ENCODE data around the gene VAV2. TPM values are rescaled to one million over a fixed set of nuclear protein-coding genes. Genes with fewer than 3 reads are reported as not detected.

Gene VAV2
- polyA plus RNA-seq, 2 of the 4 experiments (the other 2 are of a cell fraction) = 9.8 to 21.4 TPM

DNA sequence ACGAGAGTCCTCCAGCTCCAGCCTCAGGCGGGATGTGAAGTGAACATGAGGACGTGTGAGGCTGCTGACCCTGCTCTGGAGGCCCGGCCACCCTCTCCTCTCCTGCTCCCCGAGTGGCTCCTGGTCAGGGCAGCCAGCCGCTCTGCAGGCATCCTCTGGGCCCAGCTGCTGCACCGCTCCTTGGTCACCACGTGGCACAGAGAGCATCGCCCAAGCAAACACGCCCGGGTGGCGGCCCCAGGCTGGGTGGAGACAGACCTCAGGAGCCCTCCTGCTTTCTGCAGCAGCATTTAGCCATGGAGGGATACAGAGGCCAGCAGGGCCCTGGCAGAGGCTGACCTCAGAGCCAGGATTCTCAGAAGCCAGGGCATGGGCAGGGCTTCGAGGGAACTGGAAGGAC is 184.3 kb downstream of the VAV2 start (continued):
- TF ChIP-seq, protein P1, sequence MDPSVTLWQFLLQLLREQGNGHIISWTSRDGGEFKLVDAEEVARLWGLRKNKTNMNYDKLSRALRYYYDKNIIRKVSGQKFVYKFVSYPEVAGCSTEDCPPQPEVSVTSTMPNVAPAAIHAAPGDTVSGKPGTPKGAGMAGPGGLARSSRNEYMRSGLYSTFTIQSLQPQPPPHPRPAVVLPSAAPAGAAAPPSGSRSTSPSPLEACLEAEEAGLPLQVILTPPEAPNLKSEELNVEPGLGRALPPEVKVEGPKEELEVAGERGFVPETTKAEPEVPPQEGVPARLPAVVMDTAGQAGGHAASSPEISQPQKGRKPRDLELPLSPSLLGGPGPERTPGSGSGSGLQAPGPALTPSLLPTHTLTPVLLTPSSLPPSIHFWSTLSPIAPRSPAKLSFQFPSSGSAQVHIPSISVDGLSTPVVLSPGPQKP (IDR thresholded peaks at IDR 0.05; ENCODE audit: low read depth, low read length) = no peak
- no peak for TF ChIP-seq KDM1A (IDR thresholded peaks at IDR 0.05; ENCODE audit: low read depth)

DNA sequence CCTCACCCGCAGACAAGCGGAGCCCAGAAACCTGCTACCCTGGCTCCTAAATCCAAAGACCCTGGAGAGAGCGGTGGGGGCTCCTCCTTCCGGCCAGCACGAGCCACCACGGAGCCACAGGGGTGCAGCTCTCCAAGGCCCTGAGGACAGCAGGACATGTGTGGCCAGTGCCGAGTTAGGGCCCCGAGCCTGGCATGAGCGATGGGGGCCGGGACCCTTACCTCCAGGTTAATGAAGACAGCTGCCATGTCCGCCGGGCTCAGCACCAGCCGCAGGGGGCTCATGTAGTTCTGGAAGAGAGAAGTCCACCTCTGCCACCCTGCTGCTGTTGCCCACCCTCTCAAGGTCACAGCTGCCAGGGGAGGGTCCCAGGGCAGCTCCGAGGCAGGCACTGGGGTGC is 185.1 kb downstream of the VAV2 start:
- H3K27ac ChIP-seq = no peak overlapping the region
- no peak for DNase-seq (ENCODE audit: low read depth in 1 of 2, low spot score in 1 of 2)
- H3K4me2 ChIP-seq = no peak overlapping the region
- no peak overlapping the region for H3K4me3 ChIP-seq
- H3K9me3 ChIP-seq = no peaks in the 10 kb centered on the region
- 93% methylated on average over 3 of the region's 14 CpGs for WGBS (ENCODE audit: missing lambda C conversion rate)
- TF ChIP-seq RFX5 (IDR thresholded peaks at IDR 0.05) (no peak), KDM1A (IDR thresholded peaks at IDR 0.05; ENCODE audit: low read depth) (no peak)
- ChIA-PET CTCF (interaction anchor here (0.6 to 1.8 kb wide), 3 partner anchors 31 to 188 kb away, joined by 3 to 4 read pairs (median 3); no protein-coding TSS in a partner anchor), POLR2A (no interaction called here)
- FAIRE-seq = no peak
- ATAC-seq = no peak
- H3K4me1 ChIP-seq = no peaks in the 10 kb centered on the region

DNA sequence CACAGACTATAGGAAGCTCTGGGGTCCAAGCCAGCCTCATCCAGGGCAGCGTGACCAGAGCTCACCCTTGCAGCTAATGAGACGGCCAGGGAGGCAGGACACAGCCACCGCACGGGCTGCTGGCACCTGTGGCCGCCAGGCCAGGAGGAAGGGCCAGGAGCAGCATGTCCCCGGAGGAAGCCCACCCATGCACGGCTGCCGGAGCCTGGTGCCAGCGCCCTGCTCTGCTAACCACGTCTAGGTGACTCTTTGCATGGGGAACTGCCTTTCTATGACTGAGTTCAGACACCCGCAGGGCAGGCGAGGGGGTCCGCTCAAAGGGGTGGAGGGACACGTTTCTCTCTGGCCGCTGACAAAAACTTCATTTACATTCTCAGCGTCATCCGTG is 185.5 kb downstream of the VAV2 start:
- FAIRE-seq (no peak), DNase-seq (ENCODE audit: low read depth in 1 of 2, low spot score in 1 of 2) (no peak), ATAC-seq (no peak)
- POLR2A ChIA-PET = no interaction called here
- H3K4me3 ChIP-seq = no peak overlapping the region
- WGBS (ENCODE audit: missing lambda C conversion rate) = 91% methylated on average over 9 of the region's 17 CpGs
- H3K9me3 ChIP-seq = no peaks in the 10 kb centered on the region
- CTCF ChIA-PET = interaction anchor here (1.5 to 1.8 kb wide), 3 partner anchors 10 to 188 kb away, joined by 3 to 4 read pairs (median 3); no protein-coding TSS in a partner anchor
- TF ChIP-seq, protein P1 (IDR thresholded peaks at IDR 0.05; ENCODE audit: low read depth, low read length) = no peak
- no peak for TF ChIP-seq GATA3 (IDR thresholded peaks at IDR 0.05; ENCODE audit: borderline replicate concordance)
- no peak for TF ChIP-seq ZC3H11A (IDR thresholded peaks at IDR 0.05)
- TF ChIP-seq HDAC2 (IDR thresholded peaks at IDR 0.05) = no peak
- TF ChIP-seq JUN (IDR thresholded peaks at IDR 0.05) = no peak
- no peak for TF ChIP-seq ZSCAN20 (CRISPR knock-in tag; IDR thresholded peaks at IDR 0.05)
- no peak for TF ChIP-seq CHD2 (IDR thresholded peaks at IDR 0.05; ENCODE audit: low read length, partially characterized antibody)
- no peaks in the 10 kb centered on the region for H3K4me1 ChIP-seq
- no peak overlapping the region for H3K27ac ChIP-seq
- H3K4me2 ChIP-seq = no peak overlapping the region

DNA sequence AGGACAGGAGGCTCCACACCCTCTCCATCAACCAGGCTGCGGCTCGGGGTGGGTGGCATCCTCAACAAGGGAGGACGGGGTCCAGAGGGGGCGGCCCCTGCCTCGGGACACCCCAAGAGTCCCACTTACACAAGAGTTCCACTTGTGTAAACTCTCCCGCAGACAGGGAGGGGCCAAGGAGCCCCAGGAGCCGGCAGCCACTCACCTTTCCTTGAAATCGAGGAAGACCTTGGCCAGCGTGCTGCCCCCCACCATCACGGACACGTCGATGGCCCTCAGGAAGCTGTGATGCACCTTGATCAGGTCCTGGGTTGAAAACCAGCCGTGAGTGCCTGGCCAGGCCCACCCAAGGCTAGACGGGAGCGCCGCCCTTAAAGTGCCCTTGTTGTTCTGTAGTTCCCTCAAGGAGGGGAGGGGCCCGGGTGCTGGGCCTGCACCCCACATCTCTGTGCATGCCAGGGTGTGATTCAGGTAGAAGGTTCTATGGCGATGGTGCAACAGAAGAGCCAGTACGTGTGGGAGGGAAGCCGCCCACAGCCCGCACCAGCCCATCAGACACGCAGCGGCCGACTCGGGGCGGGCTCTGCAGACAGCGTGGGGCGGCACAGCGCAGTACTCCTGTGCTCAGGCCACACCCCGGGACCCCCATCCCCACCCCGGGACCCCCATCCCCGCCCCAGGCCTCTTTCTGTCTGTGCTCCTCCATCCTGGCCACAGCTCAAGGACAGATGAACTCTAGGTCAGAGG is 186.1 kb downstream of the VAV2 start:
- POLR2A ChIA-PET = no interaction called here
- FAIRE-seq = no peak
- TF ChIP-seq RCOR1 (IDR thresholded peaks at IDR 0.05; ENCODE audit: low read depth, low read length) (no peak), CEBPB (IDR thresholded peaks at IDR 0.05) (no peak), KDM1A (IDR thresholded peaks at IDR 0.05; ENCODE audit: low read depth) (no peak), ZFP36 (IDR thresholded peaks at IDR 0.05; ENCODE audit: borderline replicate concordance, partially characterized antibody) (no peak), ZC3H11A (IDR thresholded peaks at IDR 0.05) (no peak), HOXB13 (CRISPR knock-in tag; IDR thresholded peaks at IDR 0.05; ENCODE audit: low read depth) (no peak), NR3C1 (IDR thresholded peaks at IDR 0.05) (no peak), MYC (IDR thresholded peaks at IDR 0.05; ENCODE audit: borderline replicate concordance, low read length) (no peak), ESRRA (IDR thresholded peaks at IDR 0.05; ENCODE audit: borderline replicate concordance, low read length) (no peak), HOXA7 (CRISPR knock-in tag; IDR thresholded peaks at IDR 0.05) (no peak), EHF (CRISPR knock-in tag; IDR thresholded peaks at IDR 0.05) (no peak), ZNF302 (CRISPR knock-in tag; IDR thresholded peaks at IDR 0.05) (no peak)
- TF ChIP-seq, protein P2, sequence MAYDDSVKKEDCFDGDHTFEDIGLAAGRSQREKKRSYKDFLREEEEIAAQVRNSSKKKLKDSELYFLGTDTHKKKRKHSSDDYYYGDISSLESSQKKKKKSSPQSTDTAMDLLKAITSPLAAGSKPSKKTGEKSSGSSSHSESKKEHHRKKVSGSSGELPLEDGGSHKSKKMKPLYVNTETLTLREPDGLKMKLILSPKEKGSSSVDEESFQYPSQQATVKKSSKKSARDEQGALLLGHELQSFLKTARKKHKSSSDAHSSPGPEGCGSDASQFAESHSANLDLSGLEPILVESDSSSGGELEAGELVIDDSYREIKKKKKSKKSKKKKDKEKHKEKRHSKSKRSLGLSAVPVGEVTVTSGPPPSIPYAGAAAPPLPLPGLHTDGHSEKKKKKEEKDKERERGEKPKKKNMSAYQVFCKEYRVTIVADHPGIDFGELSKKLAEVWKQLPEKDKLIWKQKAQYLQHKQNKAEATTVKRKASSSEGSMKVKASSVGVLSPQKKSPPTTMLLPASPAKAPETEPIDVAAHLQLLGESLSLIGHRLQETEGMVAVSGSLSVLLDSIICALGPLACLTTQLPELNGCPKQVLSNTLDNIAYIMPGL (CRISPR knock-in tag; IDR thresholded peaks at IDR 0.05; ENCODE audit: borderline replicate concordance) = no peak
- TF ChIP-seq, protein P1 (IDR thresholded peaks at IDR 0.05; ENCODE audit: low read depth, low read length) = no peak
- TF ChIP-seq, protein P3, sequence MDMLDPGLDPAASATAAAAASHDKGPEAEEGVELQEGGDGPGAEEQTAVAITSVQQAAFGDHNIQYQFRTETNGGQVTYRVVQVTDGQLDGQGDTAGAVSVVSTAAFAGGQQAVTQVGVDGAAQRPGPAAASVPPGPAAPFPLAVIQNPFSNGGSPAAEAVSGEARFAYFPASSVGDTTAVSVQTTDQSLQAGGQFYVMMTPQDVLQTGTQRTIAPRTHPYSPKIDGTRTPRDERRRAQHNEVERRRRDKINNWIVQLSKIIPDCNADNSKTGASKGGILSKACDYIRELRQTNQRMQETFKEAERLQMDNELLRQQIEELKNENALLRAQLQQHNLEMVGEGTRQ (IDR thresholded peaks at IDR 0.05) = no peak
- TF ChIP-seq, protein P4, sequence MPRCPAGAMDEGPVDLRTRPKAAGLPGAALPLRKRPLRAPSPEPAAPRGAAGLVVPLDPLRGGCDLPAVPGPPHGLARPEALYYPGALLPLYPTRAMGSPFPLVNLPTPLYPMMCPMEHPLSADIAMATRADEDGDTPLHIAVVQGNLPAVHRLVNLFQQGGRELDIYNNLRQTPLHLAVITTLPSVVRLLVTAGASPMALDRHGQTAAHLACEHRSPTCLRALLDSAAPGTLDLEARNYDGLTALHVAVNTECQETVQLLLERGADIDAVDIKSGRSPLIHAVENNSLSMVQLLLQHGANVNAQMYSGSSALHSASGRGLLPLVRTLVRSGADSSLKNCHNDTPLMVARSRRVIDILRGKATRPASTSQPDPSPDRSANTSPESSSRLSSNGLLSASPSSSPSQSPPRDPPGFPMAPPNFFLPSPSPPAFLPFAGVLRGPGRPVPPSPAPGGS (IDR thresholded peaks at IDR 0.05) = no peak

More for the DNA sequence above, 186.1 kb downstream of the VAV2 start:
- Histone ChIP-seq H3K9me3 (no peaks in the 10 kb centered on the region), H3K27ac (no peak overlapping the region), H3K4me2 (no peak overlapping the region), H3K4me3 (no peak overlapping the region), H3K4me1 (no peaks in the 10 kb centered on the region)
- DNase-seq (ENCODE audit: low read depth in 1 of 2, low spot score in 1 of 2) (no peak), ATAC-seq (no peak)
- WGBS (ENCODE audit: missing lambda C conversion rate) = 90% methylated on average over 19 of the region's 32 CpGs
- CTCF ChIA-PET = interaction anchor here (1.4 to 4.0 kb wide), 5 partner anchors 10 to 188 kb away, joined by 3 to 47 read pairs (median 3); no protein-coding TSS in a partner anchor

Measured in A549 (cell line).